BJ (cell line): Measurements from ENCODE around the gene UTP14C. TPM values are rescaled to one million over a fixed set of nuclear protein-coding genes. Genes with fewer than 3 reads are reported as not detected.

Experiments
- CTCF ChIA-PET: fragments of 350-600 bp; formaldehyde crosslinking; extraction: SDS; loops from one replicate; lab custom pipeline; 2021; ENCODE audit warnings: antibody characterized with exemption, inconsistent platforms; lab: Yijun Ruan, JAX
- POLR2A ChIA-PET: fragments of 300-600 bp; sonication (Branson Sonifier 250); formaldehyde crosslinking; extraction: SDS; loops from one replicate; lab custom pipeline; 2021; ENCODE audit warnings: antibody characterized with exemption; lab: Charles Lee
- DNase-seq: peaks from one replicate; pipeline ENCODE4 v3.0.0-alpha.2; 2011; ENCODE audit warnings: low read depth
- H3K27me3 ChIP-seq: 2 replicates; pipeline ENCODE4 v1.6.0; 2011; ENCODE audit warnings: low read length; ENCODE audit not compliant: control insufficient read depth, insufficient read depth
- H3K36me3 ChIP-seq: 2 replicates; pipeline ENCODE4 v1.5.1; 2011; ENCODE audit warnings: low read length; ENCODE audit not compliant: control insufficient read depth, insufficient read depth
- H3K4me3 ChIP-seq: 2 replicates; pipeline ENCODE4 v1.5.1; 2011; ENCODE audit warnings: low read depth, mild to moderate bottlenecking, control low read depth, low read length
- CTCF ChIP-seq: IDR thresholded peaks from 2 replicates; pipeline ENCODE4 v1.5.1; 2011; ENCODE audit warnings: low read depth, mild to moderate bottlenecking, control low read depth, inconsistent platforms, low read length, moderate library complexity; ENCODE audit not compliant: insufficient read depth
- polyA plus RNA-seq: library from polyadenylated mRNA; depleted of rRNA; stranded (reverse); fragments of >200 nt; gene quantifications from 2 replicates; pipeline ENCODE4 v1.2.3, GENCODE V29; 2011

UTP14C gene
- polyA plus RNA-seq, 1 experiment, result 8.9 TPM

- TF ChIP-seq CTCF, result no peak
- DNase-seq, result no peak
- CTCF ChIA-PET, result interaction anchor here (0.5 to 0.6 kb wide), 2 partner anchors 85 to 92 kb away, joined by 3 to 5 read pairs; no protein-coding TSS in a partner anchor
- Histone ChIP-seq H3K4me3 (no peak overlapping the region), H3K36me3 (no peaks in the 10 kb centered on the region), H3K27me3 (peaks cover 16% of the 10 kb centered on the region)
- POLR2A ChIA-PET, result no interaction called here
These were observed 28.6 kb upstream of the UTP14C start for GRCh38 chr13:51995677-51996551.

GRCh38 chr13:51996641-51997040, 27.9 kb upstream of the UTP14C start:
- Histone ChIP-seq H3K36me3 (no peaks in the 10 kb centered on the region), H3K4me3 (no peak overlapping the region), H3K27me3 (peaks cover 16% of the 10 kb centered on the region)
- POLR2A ChIA-PET, result no interaction called here
- CTCF ChIA-PET, result interaction anchor here (0.5 to 4.5 kb wide), 2 partner anchors 91 to 131 kb away, joined by 3 to 20 read pairs; no protein-coding TSS in a partner anchor
- no peak for DNase-seq
- no peak for TF ChIP-seq CTCF

GRCh38 chr13:51997186-51997585, 27.3 kb upstream of the UTP14C start:
- CTCF ChIA-PET, result interaction anchor here (4.5 kb wide), 1 partner anchor 131 kb away, joined by 20 read pairs; no protein-coding TSS in a partner anchor
- POLR2A ChIA-PET, result interaction anchor here (0.6 kb wide), 1 partner anchor 49 kb away, joined by 3 read pairs; no protein-coding TSS in a partner anchor
- Histone ChIP-seq H3K36me3 (no peaks in the 10 kb centered on the region), H3K27me3 (peaks cover 16% of the 10 kb centered on the region), H3K4me3 (no peak overlapping the region)
- TF ChIP-seq CTCF, result no peak
- DNase-seq, result no peak

- DNase-seq, result no peak
- Histone ChIP-seq H3K27me3 (peaks cover 16% of the 10 kb centered on the region), H3K4me3 (no peak overlapping the region), H3K36me3 (no peaks in the 10 kb centered on the region)
- CTCF ChIA-PET, result interaction anchor here (0.6 to 4.5 kb wide), 3 partner anchors 10 to 130 kb away, joined by 3 to 20 read pairs (median 8); no protein-coding TSS in a partner anchor
- no peak for TF ChIP-seq CTCF
- POLR2A ChIA-PET, result interaction anchor here (0.6 kb wide), 1 partner anchor 49 kb away, joined by 3 read pairs; no protein-coding TSS in a partner anchor
These were observed 26.7 kb upstream of the UTP14C start for GRCh38 chr13:51997641-51998330.
